HepG2 (cell line): ENCODE measurements around the gene CUEDC2. TPM values are rescaled to one million over a fixed set of nuclear protein-coding genes. Genes with fewer than 3 reads are reported as not detected.

Experiments used
- CHCHD3 ChIP-seq: sonication (generic); formaldehyde crosslinking; IDR thresholded peaks from 2 replicates; pipeline ENCODE4 v1.8.0; 2022; ENCODE audit warnings: mild to moderate bottlenecking, missing genetic modification reagents, moderate library complexity
- DNMT3B ChIP-seq: conservative IDR thresholded peaks from 2 replicates; pipeline ENCODE4 v1.6.1; 2016; ENCODE audit warnings: missing biosample characterization, control low read depth
- ESRRA ChIP-seq: sonication (generic); formaldehyde crosslinking; IDR thresholded peaks from 2 replicates; pipeline ENCODE4 v1.5.1; 2020; ENCODE audit warnings: mild to moderate bottlenecking, low read depth, missing genetic modification reagents
- GABPA ChIP-seq, 2 experiments: IDR thresholded peaks; 2 replicates each; pipeline ENCODE4 v1.6.1; 2011 to 2016; ENCODE audit warnings: low read depth in 2 of 2, low read length in 1 of 2, missing biosample characterization in 1 of 2, missing genetic modification characterization in 1 of 2
- GATAD2A ChIP-seq: IDR thresholded peaks from 2 replicates; pipeline ENCODE4 v1.6.1; 2016
- HMGA1 ChIP-seq: sonication (generic); formaldehyde crosslinking; conservative IDR thresholded peaks from 2 replicates; pipeline ENCODE4 v1.4.0; 2020; ENCODE audit warnings: missing genetic modification reagents
- HOMEZ ChIP-seq: IDR thresholded peaks from 2 replicates; pipeline ENCODE4 v1.6.1; 2016; ENCODE audit warnings: low read depth
- HOXA3 ChIP-seq: sonication (generic); formaldehyde crosslinking; IDR thresholded peaks from 2 replicates; pipeline ENCODE4 v1.5.0; 2020; ENCODE audit warnings: missing genetic modification reagents
- LBX2 ChIP-seq: sonication (generic); formaldehyde crosslinking; IDR thresholded peaks from 2 replicates; pipeline ENCODE4 v1.5.0; 2020; ENCODE audit warnings: missing genetic modification reagents, mild to moderate bottlenecking, borderline replicate concordance
- MED1 ChIP-seq: sonication (generic); formaldehyde crosslinking; IDR thresholded peaks from 2 replicates; pipeline ENCODE4 v1.4.0; 2020; ENCODE audit warnings: missing genetic modification reagents
- NFKBIZ ChIP-seq: IDR thresholded peaks from 2 replicates; pipeline ENCODE4 v1.6.1; 2018; ENCODE audit warnings: missing genetic modification reagents, missing compliant biosample characterization
- PATZ1 ChIP-seq: sonication (generic); formaldehyde crosslinking; IDR thresholded peaks from 2 replicates; pipeline ENCODE4 v1.4.0; 2020; ENCODE audit warnings: missing genetic modification reagents
- PRDM10 ChIP-seq: sonication (generic); formaldehyde crosslinking; IDR thresholded peaks from 2 replicates; pipeline ENCODE4 v1.4.0; 2020; ENCODE audit warnings: low read depth, missing genetic modification reagents
- SALL1 ChIP-seq: sonication (generic); formaldehyde crosslinking; IDR thresholded peaks from 2 replicates; pipeline ENCODE4 v1.8.0; 2022; ENCODE audit warnings: mild to moderate bottlenecking, missing genetic modification reagents
- STAG1 ChIP-seq: sonication (generic); formaldehyde crosslinking; IDR thresholded peaks from 2 replicates; pipeline ENCODE4 v1.4.0; 2020; ENCODE audit warnings: missing genetic modification reagents
- ZKSCAN1 ChIP-seq: fragments of 150-350 bp; IDR thresholded peaks from 2 replicates; pipeline ENCODE4 v1.6.1; 2014; ENCODE audit warnings: low read length
- ZNF747 ChIP-seq: sonication (generic); formaldehyde crosslinking; IDR thresholded peaks from 2 replicates; pipeline ENCODE4 v1.8.1; 2023; ENCODE audit warnings: missing genetic modification reagents, mild to moderate bottlenecking, borderline replicate concordance
- ZSCAN25 ChIP-seq: sonication (generic); formaldehyde crosslinking; IDR thresholded peaks from 2 replicates; pipeline ENCODE4 v1.8.0; 2022; ENCODE audit warnings: mild to moderate bottlenecking, missing genetic modification reagents
- polyA plus RNA-seq, 8 experiments: library from polyadenylated mRNA; depleted of rRNA in 3 of 8; stranded (reverse) in 7 of 8; unstranded in 1 of 8; fragments of >200 nt; fragmentation: Illumina TruSeq in 4 of 8; extraction: Trizol in 4 of 8; gene quantifications; 2 replicates each; pipeline versions ENCODE4 v1.2.1 to v1.2.3, GENCODE V29; 2011 to 2016; ENCODE audit warnings: low read depth in 4 of 8, missing spikeins in 1 of 8, mixed read lengths in 1 of 8; ENCODE audit not compliant: insufficient read depth in 1 of 8
- total RNA-seq, 5 experiments: library from RNA; depleted of rRNA; stranded (reverse); fragments of >200 nt; fragmentation: Illumina TruSeq; extraction: Trizol; gene quantifications; 2 replicates each; pipeline ENCODE4 v1.2.3, GENCODE V29; 2016; ENCODE audit warnings: low read depth in 1 of 5
- TF ChIP-seq, protein P1 (sequence below): sonication (generic); formaldehyde crosslinking; IDR thresholded peaks from 2 replicates; pipeline ENCODE4 v1.4.0; 2020; ENCODE audit warnings: missing genetic modification reagents
- TF ChIP-seq, protein P2 (sequence below): sonication (generic); IDR thresholded peaks from 2 replicates; pipeline ENCODE4 v1.6.1; 2016; ENCODE audit warnings: low read depth, borderline replicate concordance

Gene CUEDC2
- total and polyA plus RNA-seq, 2 of the 13 experiments (the other 11 are each of a cell fraction or from before 2014, with no cell fraction given) = 13.1 to 18.4 TPM

GRCh38 chr10:102461187-102462054, 29.0 kb upstream of the CUEDC2 start (continued):
- TF ChIP-seq, protein P1, sequence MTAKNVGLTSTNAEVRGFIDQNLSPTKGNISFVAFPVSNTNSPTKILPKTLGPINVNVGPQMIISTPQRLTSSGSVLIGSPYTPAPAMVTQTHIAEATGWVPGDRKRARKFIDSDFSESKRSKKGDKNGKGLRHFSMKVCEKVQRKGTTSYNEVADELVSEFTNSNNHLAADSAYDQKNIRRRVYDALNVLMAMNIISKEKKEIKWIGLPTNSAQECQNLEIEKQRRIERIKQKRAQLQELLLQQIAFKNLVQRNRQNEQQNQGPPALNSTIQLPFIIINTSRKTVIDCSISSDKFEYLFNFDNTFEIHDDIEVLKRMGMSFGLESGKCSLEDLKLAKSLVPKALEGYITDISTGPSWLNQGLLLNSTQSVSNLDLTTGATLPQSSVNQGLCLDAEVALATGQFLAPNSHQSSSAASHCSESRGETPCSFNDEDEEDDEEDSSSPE (CRISPR knock-in tag) = peak; percentile 88
- TF ChIP-seq NFKBIZ (CRISPR knock-in tag) (no peak), HMGA1 (CRISPR knock-in tag) (no peak), SALL1 (CRISPR knock-in tag) (peak; percentile 74; the same call in 1 of the 2 replicates), MED1 (CRISPR knock-in tag) (0 out of 2 replicates have a peak, but pooled peaks have one; percentile 28), ZNF747 (no peak), ESRRA (CRISPR knock-in tag) (no peak), PRDM10 (peak; percentile 19; the same call in 1 of the 2 replicates), PATZ1 (CRISPR knock-in tag) (peak; percentile 97), LBX2 (CRISPR knock-in tag) (no peak), GATAD2A (CRISPR knock-in tag) (no peak), CHCHD3 (CRISPR knock-in tag) (no peak), ZSCAN25 (no peak), HOXA3 (CRISPR knock-in tag) (peak; percentile 99), STAG1 (CRISPR knock-in tag) (no peak), HOMEZ (CRISPR knock-in tag) (no peak), ZKSCAN1 (no peak), GABPA (IDR thresholded peaks at IDR 0.05; ENCODE audit: low read depth, low read length) (no peak), GABPA (CRISPR knock-in tag; IDR thresholded peaks at IDR 0.05; ENCODE audit: low read depth) (peak; percentile 25; the same call in 1 of the 2 replicates), DNMT3B (CRISPR knock-in tag) (no peak)
- TF ChIP-seq, protein P2, sequence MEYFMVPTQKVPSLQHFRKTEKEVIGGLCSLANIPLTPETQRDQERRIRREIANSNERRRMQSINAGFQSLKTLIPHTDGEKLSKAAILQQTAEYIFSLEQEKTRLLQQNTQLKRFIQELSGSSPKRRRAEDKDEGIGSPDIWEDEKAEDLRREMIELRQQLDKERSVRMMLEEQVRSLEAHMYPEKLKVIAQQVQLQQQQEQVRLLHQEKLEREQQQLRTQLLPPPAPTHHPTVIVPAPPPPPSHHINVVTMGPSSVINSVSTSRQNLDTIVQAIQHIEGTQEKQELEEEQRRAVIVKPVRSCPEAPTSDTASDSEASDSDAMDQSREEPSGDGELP = peak; percentile 89; the same call in 1 of the 2 replicates
